Measurements from ENCODE around the gene LTC4S.
"Not testable (repeated sequence)": the region's sequence is repeated elsewhere in the genome, so short reads cannot be mapped to it uniquely, and the experiment has no call there.

LTC4S gene

GRCh38 chr5:179769796-179770195 is 24.0 kb upstream of the LTC4S start:
- no peak for DNase-seq

- DNase-seq: no peak
These were observed 22.4 kb upstream of the LTC4S start for GRCh38 chr5:179771311-179771895.

- DNase-seq: no peak
These were observed 21.4 kb upstream of the LTC4S start for GRCh38 chr5:179772351-179772750.

- DNase-seq: no peak
These were observed 20.1 kb upstream of the LTC4S start for GRCh38 chr5:179773686-179774040.

- no peak for DNase-seq
These were observed 19.3 kb upstream of the LTC4S start for GRCh38 chr5:179774442-179774841.

GRCh38 chr5:179776411-179776938 is 17.3 kb upstream of the LTC4S start:
- DNase-seq: no peak

- DNase-seq: no peak
These were observed 16.3 kb upstream of the LTC4S start for GRCh38 chr5:179777456-179777855.

GRCh38 chr5:179777909-179778308 is 15.9 kb upstream of the LTC4S start:
- DNase-seq: no peak

GRCh38 chr5:179778591-179778990 is 15.2 kb upstream of the LTC4S start:
- DNase-seq: no peak

- DNase-seq: no peak
These were observed 14.0 kb upstream of the LTC4S start for GRCh38 chr5:179779826-179780225.

- no peak for DNase-seq
These were observed 13.4 kb upstream of the LTC4S start for GRCh38 chr5:179780362-179780761.

- no peak for DNase-seq
These were observed 11.9 kb upstream of the LTC4S start for GRCh38 chr5:179781846-179782245.

GRCh38 chr5:179783128-179783527 is 10.7 kb upstream of the LTC4S start:
- no peak for DNase-seq

- DNase-seq: no peak
These were observed 6.9 kb upstream of the LTC4S start for GRCh38 chr5:179786861-179787260.

GRCh38 chr5:179788193-179788854 is 5.5 kb upstream of the LTC4S start:
- DNase-seq: no peak

GRCh38 chr5:179789278-179789677 is 4.5 kb upstream of the LTC4S start:
- DNase-seq: not testable (repeated sequence)

- no peak for DNase-seq
These were observed 1.7 kb upstream of the LTC4S start for GRCh38 chr5:179791881-179792611.

- DNase-seq: no peak
These were observed 946 bp upstream of the LTC4S start for GRCh38 chr5:179792612-179793467.

GRCh38 chr5:179794171-179794570 is 385 bp downstream of the LTC4S start:
- DNase-seq: no peak

- DNase-seq: no peak
These were observed 789 bp downstream of the LTC4S start for GRCh38 chr5:179794575-179794974.

GRCh38 chr5:179795049-179795862 is 1.5 kb downstream of the LTC4S start:
- DNase-seq: no peak

All from T-helper 9 cell (primary cell).